K562 (cell line): Measurements from ENCODE around the gene BHLHE40. TPM values are rescaled to one million over a fixed set of nuclear protein-coding genes. Genes with fewer than 3 reads are reported as not detected.

Source experiments
- CHD1 ChIP-seq: fragments of 200-600 bp; sonication (generic); IDR thresholded peaks from one replicate; pipeline ENCODE4 v1.6.1; 2012; ENCODE audit warnings: mild to moderate bottlenecking, moderate library complexity, low read length, inconsistent platforms
- CREB1 ChIP-seq, 2 experiments: sonication (generic) in 1 of 2; formaldehyde crosslinking in 1 of 2; IDR thresholded peaks; 2 replicates each; pipeline versions ENCODE4 v1.6.1 to v1.8.0; 2012 to 2022; ENCODE audit warnings: inconsistent platforms in 1 of 2, mild to moderate bottlenecking in 1 of 2, missing genetic modification reagents in 1 of 2, moderate library complexity in 1 of 2
- EHMT2 ChIP-seq: fragments of 450-650 bp; IDR thresholded peaks from 2 replicates; pipeline ENCODE4 v1.6.1; 2018; ENCODE audit warnings: antibody characterized with exemption
- LEF1 ChIP-seq: fragments of 450-650 bp; IDR thresholded peaks from 2 replicates; pipeline ENCODE4 v1.6.1; 2016; ENCODE audit warnings: mild to moderate bottlenecking
- PML ChIP-seq: IDR thresholded peaks from 2 replicates; pipeline ENCODE4 v1.6.1; 2012; ENCODE audit warnings: low read length, inconsistent platforms
- RFX7 ChIP-seq: fragments of 250-450 bp; sonication (Bioruptor Pico); IDR thresholded peaks from 2 replicates; pipeline ENCODE4 v1.5.1; 2021; ENCODE audit warnings: mild to moderate bottlenecking
- SP2 ChIP-seq: IDR thresholded peaks from 2 replicates; pipeline ENCODE4 v1.6.1; 2011; ENCODE audit warnings: mild to moderate bottlenecking, low read depth, low read length, moderate library complexity; ENCODE audit not compliant: poor library complexity, severe bottlenecking; ENCODE audit errors: extremely low read depth
- U2AF2 ChIP-seq: fragments of 200-400 bp; formaldehyde crosslinking; optimal IDR thresholded peaks from 2 replicates; pipeline ENCODE3; 2017; ENCODE audit warnings: low read depth, mild to moderate bottlenecking, low read length
- XRCC4 ChIP-seq: IDR thresholded peaks from one replicate; pipeline ENCODE4 v1.6.1; 2011; ENCODE audit not compliant: insufficient read depth, insufficient read length; ENCODE audit errors: extremely low read depth
- YY1 ChIP-seq, 3 experiments: IDR thresholded peaks; 2 replicates each; pipeline ENCODE4 v1.6.1; 2011; ENCODE audit warnings: low read length in 2 of 3, mild to moderate bottlenecking in 2 of 3, moderate library complexity in 2 of 3, borderline replicate concordance in 1 of 3, control low read depth in 1 of 3, low read depth in 1 of 3; ENCODE audit not compliant: insufficient read depth in 3 of 3, insufficient replicate concordance in 2 of 3, control insufficient read depth in 1 of 3, insufficient read length in 1 of 3; ENCODE audit errors: extremely low read depth in 1 of 3
- ZC3H11A ChIP-seq: IDR thresholded peaks from 2 replicates; pipeline ENCODE4 v1.6.1; 2012; ENCODE audit warnings: low read depth, low read length, improper control_type of control experiment
- ZNF124 ChIP-seq: sonication (generic); formaldehyde crosslinking; IDR thresholded peaks from 2 replicates; pipeline ENCODE4 v1.8.1; 2022; ENCODE audit warnings: missing genetic modification reagents
- ZNF263 ChIP-seq: sonication (generic); formaldehyde crosslinking; IDR thresholded peaks from 2 replicates; pipeline ENCODE4 v1.8.0; 2022; ENCODE audit warnings: mild to moderate bottlenecking, missing genetic modification reagents, borderline replicate concordance
- ZNF584 ChIP-seq: fragments of 200-800 bp; sonication (Bioruptor generic); IDR thresholded peaks from 2 replicates; pipeline ENCODE4 v1.6.1; 2016; ENCODE audit warnings: low read depth, mild to moderate bottlenecking, missing genetic modification characterization, missing compliant biosample characterization
- ZNF586 ChIP-seq: fragments of 450-650 bp; formaldehyde crosslinking; conservative IDR thresholded peaks from 2 replicates; pipeline ENCODE4 v1.4.0; 2020; ENCODE audit warnings: mild to moderate bottlenecking, moderate library complexity
- ZNF79 ChIP-seq: fragments of 250-450 bp; sonication (Bioruptor Pico); IDR thresholded peaks from 2 replicates; pipeline ENCODE4 v1.4.0; 2020; ENCODE audit warnings: low read depth, mild to moderate bottlenecking, moderate library complexity
- polyA plus RNA-seq, 8 experiments: library from polyadenylated mRNA; depleted of rRNA in 4 of 8; stranded (reverse) in 5 of 8; unstranded in 3 of 8; fragments of >200 nt; fragmentation: Nextera tagmentation in 2 of 8; fragmentation: Illumina TruSeq in 1 of 8; extraction: Ambion mirVana in 2 of 8; extraction: Trizol in 1 of 8; gene quantifications; 2 replicates each; pipeline versions ENCODE4 v1.2.1 to v1.2.3, GENCODE V29; 2011 to 2014; ENCODE audit warnings: inconsistent platforms in 1 of 8, missing spikeins in 1 of 8
- total RNA-seq, 7 experiments: library from RNA; depleted of rRNA in 6 of 7; stranded (reverse); fragments of >200 nt in 6 of 7; fragmentation: Illumina TruSeq in 2 of 7; extraction: Trizol in 2 of 7; gene quantifications; 2 replicates each; pipeline versions ENCODE4 v1.2.1 to v1.2.3, GENCODE V29; 2011 to 2021; ENCODE audit warnings: low replicate concordance in 1 of 7
- TF ChIP-seq, protein P1 (sequence below), 3 experiments: fragments of 200-800 bp in 1 of 3; sonication (Bioruptor generic) in 1 of 3; sonication (generic) in 1 of 3; formaldehyde crosslinking in 1 of 3; IDR thresholded peaks; 2 replicates each; pipeline versions ENCODE4 v1.6.1 to v1.8.0; 2016 to 2022; ENCODE audit warnings: mild to moderate bottlenecking in 2 of 3, missing compliant biosample characterization in 2 of 3, missing genetic modification characterization in 2 of 3, missing genetic modification reagents in 1 of 3
- TF ChIP-seq, protein P2 (sequence below): fragments of 250-450 bp; sonication (Bioruptor Pico); IDR thresholded peaks from 2 replicates; pipeline ENCODE4 v1.6.1; 2021; ENCODE audit warnings: mild to moderate bottlenecking

The BHLHE40 gene
- total and polyA plus RNA-seq, 9 of the 15 experiments (the other 6 are each of a cell fraction or from before 2014, with no cell fraction given) = 12.0 to 83.9 (median 31.4) TPM

DNA sequence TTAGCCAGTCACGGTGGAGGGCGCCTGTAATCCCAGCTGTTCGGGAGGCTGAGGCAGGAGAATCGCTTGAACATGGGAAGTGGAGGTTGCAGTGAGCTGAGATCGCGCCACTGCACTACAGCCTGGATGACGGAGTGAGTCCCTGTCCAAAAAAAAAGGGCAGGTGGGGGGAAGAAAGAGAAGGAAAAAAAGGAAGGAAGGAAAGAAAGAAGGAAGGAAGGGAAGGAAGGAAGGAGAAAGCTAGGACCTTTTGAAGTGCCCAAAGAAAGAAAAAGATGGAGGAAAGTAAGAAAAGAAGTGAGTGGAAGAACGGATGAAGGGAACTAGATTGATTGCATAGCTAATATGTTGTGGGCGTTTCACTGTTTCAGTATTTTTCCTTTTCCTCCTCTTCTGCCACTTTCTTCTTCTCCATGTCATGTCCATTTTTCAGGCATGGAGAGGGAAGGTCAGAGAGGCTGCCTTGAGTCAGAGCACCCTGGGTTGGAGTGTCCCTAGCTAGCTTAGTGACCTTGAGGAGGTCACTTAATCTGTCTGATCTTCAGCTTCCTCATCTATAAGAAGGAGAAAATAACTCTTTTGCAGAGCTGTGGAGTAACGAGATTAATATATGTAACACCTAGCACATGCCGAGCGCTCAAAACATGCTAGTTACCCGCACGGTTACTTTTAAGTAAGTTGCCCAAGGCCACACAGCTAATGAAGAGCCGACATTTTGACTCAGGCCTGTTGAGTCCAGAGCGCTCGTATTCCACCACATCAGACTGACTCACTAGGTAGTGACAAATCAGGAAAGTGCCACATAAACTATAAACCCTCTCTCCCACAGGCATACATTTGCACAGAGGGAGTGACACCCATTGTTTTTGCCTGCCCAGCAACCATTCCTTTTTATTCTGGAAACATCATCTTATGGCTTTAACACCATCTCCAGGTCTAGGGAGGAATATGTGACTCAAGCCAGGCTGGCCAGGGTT is 42.2 kb downstream of the BHLHE40 start (continued):
- TF ChIP-seq YY1 (IDR thresholded peaks at IDR 0.05; ENCODE audit: borderline replicate concordance in 1 of 3, control insufficient read depth in 1 of 3, extremely low read depth in 1 of 3, insufficient read depth in 3 of 3, insufficient read length in 1 of 3, insufficient replicate concordance in 2 of 3, low read depth in 1 of 3, low read length in 2 of 3) (peak in 2 of 3 experiments; percentile 36 to 76), ZNF263 (CRISPR knock-in tag) (no peak), ZNF124 (no peak), RFX7 (CRISPR knock-in tag) (no peak), EHMT2 (peak; percentile 80), ZNF79 (CRISPR knock-in tag) (no peak), SP2 (no peak), ZNF584 (CRISPR knock-in tag) (0 out of 2 replicates have a peak, but pooled peaks have one; percentile 35), LEF1 (peak; percentile 42; the same call in 1 of the 2 replicates), U2AF2 (no peak), CREB1 (IDR thresholded peaks at IDR 0.05) (no peak), CREB1 (CRISPR knock-in tag; IDR thresholded peaks at IDR 0.05) (0 out of 2 replicates have a peak, but pooled peaks have one; percentile 33), CHD1 (no peak), ZC3H11A (no peak), ZNF586 (no peak), XRCC4 (no peak), PML (no peak)
- TF ChIP-seq, protein P1, sequence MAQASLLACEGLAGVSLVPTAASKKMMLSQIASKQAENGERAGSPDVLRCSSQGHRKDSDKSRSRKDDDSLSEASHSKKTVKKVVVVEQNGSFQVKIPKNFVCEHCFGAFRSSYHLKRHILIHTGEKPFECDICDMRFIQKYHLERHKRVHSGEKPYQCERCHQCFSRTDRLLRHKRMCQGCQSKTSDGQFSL (CRISPR knock-in tag; IDR thresholded peaks at IDR 0.05) = no peak
- TF ChIP-seq, protein P1 (tag; IDR thresholded peaks at IDR 0.05) = peak in 1 of 2 experiments; percentile 60; a peak in 1 of 4 replicates
- TF ChIP-seq, protein P2, sequence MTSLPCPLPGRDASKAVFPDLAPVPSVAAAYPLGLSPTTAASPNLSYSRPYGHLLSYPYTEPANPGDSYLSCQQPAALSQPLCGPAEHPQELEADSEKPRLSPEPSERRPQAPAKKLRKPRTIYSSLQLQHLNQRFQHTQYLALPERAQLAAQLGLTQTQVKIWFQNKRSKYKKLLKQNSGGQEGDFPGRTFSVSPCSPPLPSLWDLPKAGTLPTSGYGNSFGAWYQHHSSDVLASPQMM = no peak
